ENCODE measurements around the gene PLAC8. TPM values are rescaled to one million over a fixed set of nuclear protein-coding genes. Genes with fewer than 3 reads are reported as not detected.
A peak's percentile ranks its signal among the peaks of the same experiment; 100 is the strongest.
"Not testable (repeated sequence)": the region's sequence is repeated elsewhere in the genome, so short reads cannot be mapped to it uniquely, and the experiment has no call there.

The PLAC8 gene
- total and polyA plus RNA-seq, 3 experiments from 2014 or later: 17.8 to 550 (median 19.7) TPM

DNA sequence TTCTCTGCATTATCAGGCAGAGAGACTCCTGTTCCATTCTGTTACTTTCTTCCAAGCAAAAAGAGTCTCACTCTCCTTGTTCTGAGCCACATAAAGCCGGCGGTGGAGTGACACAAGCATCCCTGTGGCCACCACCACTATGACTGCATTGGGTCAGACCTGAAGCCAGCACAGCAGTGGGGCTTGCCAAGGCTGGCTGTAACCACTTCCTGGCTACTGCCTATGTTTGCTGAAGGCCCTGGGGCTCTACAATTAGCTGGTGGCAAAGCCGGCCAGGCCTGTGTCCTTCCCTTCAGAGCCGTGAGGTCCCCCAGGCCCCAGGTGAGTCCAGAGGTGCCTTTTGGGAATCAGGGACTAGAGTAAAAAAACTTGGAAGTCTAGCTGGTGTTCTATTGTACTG, 31.8 kb downstream of the PLAC8 start:
- no peaks in the 10 kb centered on the region for H3K9me3 Mint-ChIP-seq
- ChIA-PET CTCF (interaction anchor here (0.9 to 4.7 kb wide), 5 partner anchors 11 to 202 kb away, joined by 3 to 19 read pairs (median 4); partner anchors contain the start of gene COQ2), POLR2A (no interaction called here)
- Histone ChIP-seq H3K4me3 (ENCODE audit: low read length) (no peak overlapping the region), H3K36me3 (ENCODE audit: insufficient read depth, low read length) (no peaks in the 10 kb centered on the region), H3K4me1 (ENCODE audit: insufficient read depth, low read length) (peaks cover 27% of the 10 kb centered on the region), H3K9me3 (ENCODE audit: low read length) (no peaks in the 10 kb centered on the region), H3K27me3 (ENCODE audit: insufficient read depth, low read length, poor library complexity, severe bottlenecking) (no peaks in the 10 kb centered on the region), H3K27ac (ENCODE audit: low read depth, low read length) (no peak overlapping the region)
- H3K4me3 Mint-ChIP-seq: no peak overlapping the region
- peaks cover under 1 to 20% (median 9%) of the 10 kb centered on the region in 3 donors for H3K36me3 Mint-ChIP-seq
- no peaks in the 10 kb centered on the region for H3K27me3 Mint-ChIP-seq
- peak overlapping the region in 6 of 8 donors; percentile 84 to 97 (median 92) for H3K27ac Mint-ChIP-seq
- no peak for DNase-seq
- peaks cover 32 to 39% (median 34%) of the 10 kb centered on the region in 3 donors for H3K4me1 Mint-ChIP-seq

DNA sequence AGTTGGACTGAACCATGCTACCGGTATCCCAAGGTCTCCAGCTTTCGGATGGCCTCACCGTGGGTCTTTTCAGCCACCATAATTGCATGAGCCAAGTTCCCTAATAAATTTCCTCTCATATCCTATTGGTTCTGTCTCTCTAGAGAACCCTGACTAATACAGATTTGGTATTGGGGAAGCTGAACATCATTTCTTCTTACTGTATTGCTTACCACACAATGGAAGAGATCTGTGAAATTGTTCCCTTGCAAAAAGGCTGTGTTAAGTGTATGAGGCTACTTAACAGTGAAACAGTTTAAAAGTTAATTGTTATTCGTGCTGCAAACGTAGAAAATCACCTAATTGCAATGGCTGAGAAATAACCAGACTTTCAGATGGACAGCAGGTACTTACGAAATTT, 34.0 kb downstream of the PLAC8 start:
- Histone ChIP-seq H3K9me3 (ENCODE audit: low read length) (no peaks in the 10 kb centered on the region), H3K27ac (ENCODE audit: low read depth, low read length) (no peak overlapping the region), H3K36me3 (ENCODE audit: insufficient read depth, low read length) (peaks cover 4% of the 10 kb centered on the region), H3K4me3 (ENCODE audit: low read length) (no peak overlapping the region), H3K4me1 (ENCODE audit: insufficient read depth, low read length) (peaks cover 27% of the 10 kb centered on the region), H3K27me3 (ENCODE audit: insufficient read depth, low read length, poor library complexity, severe bottlenecking) (no peaks in the 10 kb centered on the region)
- ChIA-PET CTCF (interaction anchor here (1.1 to 2.5 kb wide), 3 partner anchors 30 to 180 kb away, joined by 3 to 12 read pairs (median 6); no protein-coding TSS in a partner anchor), POLR2A (no interaction called here)
- DNase-seq: no peak
- H3K4me1 Mint-ChIP-seq: peaks cover 31 to 42% (median 34%) of the 10 kb centered on the region in 3 donors
- no peak overlapping the region for H3K4me3 Mint-ChIP-seq
- H3K27ac Mint-ChIP-seq: peak overlapping the region in 3 of 8 donors; percentile 35 to 58 (median 38)
- H3K9me3 Mint-ChIP-seq: no peaks in the 10 kb centered on the region
- no peaks in the 10 kb centered on the region for H3K27me3 Mint-ChIP-seq
- peaks cover 8 to 15% (median 14%) of the 10 kb centered on the region in 3 donors for H3K36me3 Mint-ChIP-seq

GRCh38 chr4:83075311-83076095, 39.0 kb downstream of the PLAC8 start:
- ChIA-PET POLR2A (interaction anchor here (1.3 to 2.0 kb wide), 2 partner anchors 9 to 185 kb away, joined by 5 to 9 read pairs; no protein-coding TSS in a partner anchor), CTCF (interaction anchor here (0.9 to 6.5 kb wide), 17 partner anchors 9 to 207 kb away, joined by 3 to 68 read pairs (median 5); partner anchors contain the start of gene COQ2)
- H3K4me1 Mint-ChIP-seq: peaks cover 6 to 16% (median 12%) of the 10 kb centered on the region in 3 donors
- no peaks in the 10 kb centered on the region for H3K27me3 Mint-ChIP-seq
- peaks cover 13 to 40% (median 14%) of the 10 kb centered on the region in 3 donors for H3K36me3 Mint-ChIP-seq
- Histone ChIP-seq H3K9me3 (ENCODE audit: low read length) (no peaks in the 10 kb centered on the region), H3K4me3 (ENCODE audit: low read length) (no peak overlapping the region), H3K27ac (ENCODE audit: low read depth, low read length) (no peak overlapping the region), H3K4me1 (ENCODE audit: insufficient read depth, low read length) (no peaks in the 10 kb centered on the region), H3K27me3 (ENCODE audit: insufficient read depth, low read length, poor library complexity, severe bottlenecking) (no peaks in the 10 kb centered on the region), H3K36me3 (ENCODE audit: insufficient read depth, low read length) (peaks cover 15% of the 10 kb centered on the region)
- no peak overlapping the region for H3K27ac Mint-ChIP-seq
- H3K9me3 Mint-ChIP-seq: no peaks in the 10 kb centered on the region
- no peak overlapping the region for H3K4me3 Mint-ChIP-seq
- no peak for DNase-seq

GRCh38 chr4:83074783-83075182, 39.7 kb downstream of the PLAC8 start:
- CTCF ChIA-PET: interaction anchor here (0.6 to 6.5 kb wide), 27 partner anchors 9 to 790 kb away, joined by 3 to 68 read pairs (median 5); partner anchors contain the start of gene COQ2
- peaks cover 6 to 16% (median 12%) of the 10 kb centered on the region in 3 donors for H3K4me1 Mint-ChIP-seq
- not testable (repeated sequence) for H3K4me3 ChIP-seq (ENCODE audit: low read length); H3K27me3 ChIP-seq (ENCODE audit: insufficient read depth, low read length, poor library complexity, severe bottlenecking); H3K9me3 ChIP-seq (ENCODE audit: low read length); H3K4me1 ChIP-seq (ENCODE audit: insufficient read depth, low read length); H3K27me3 Mint-ChIP-seq; H3K9me3 Mint-ChIP-seq; H3K27ac Mint-ChIP-seq; H3K27ac ChIP-seq (ENCODE audit: low read depth, low read length); DNase-seq
- peaks cover 18% of the 10 kb centered on the region for H3K36me3 ChIP-seq (ENCODE audit: insufficient read depth, low read length)
- H3K4me3 Mint-ChIP-seq: peak overlapping the region in 1 of 7 donors; percentile 51
- peaks cover 13 to 47% (median 22%) of the 10 kb centered on the region in 3 donors for H3K36me3 Mint-ChIP-seq
- POLR2A ChIA-PET: interaction anchor here (0.7 to 2.0 kb wide), 6 partner anchors 10 to 186 kb away, joined by 3 to 9 read pairs (median 4); no protein-coding TSS in a partner anchor

DNA sequence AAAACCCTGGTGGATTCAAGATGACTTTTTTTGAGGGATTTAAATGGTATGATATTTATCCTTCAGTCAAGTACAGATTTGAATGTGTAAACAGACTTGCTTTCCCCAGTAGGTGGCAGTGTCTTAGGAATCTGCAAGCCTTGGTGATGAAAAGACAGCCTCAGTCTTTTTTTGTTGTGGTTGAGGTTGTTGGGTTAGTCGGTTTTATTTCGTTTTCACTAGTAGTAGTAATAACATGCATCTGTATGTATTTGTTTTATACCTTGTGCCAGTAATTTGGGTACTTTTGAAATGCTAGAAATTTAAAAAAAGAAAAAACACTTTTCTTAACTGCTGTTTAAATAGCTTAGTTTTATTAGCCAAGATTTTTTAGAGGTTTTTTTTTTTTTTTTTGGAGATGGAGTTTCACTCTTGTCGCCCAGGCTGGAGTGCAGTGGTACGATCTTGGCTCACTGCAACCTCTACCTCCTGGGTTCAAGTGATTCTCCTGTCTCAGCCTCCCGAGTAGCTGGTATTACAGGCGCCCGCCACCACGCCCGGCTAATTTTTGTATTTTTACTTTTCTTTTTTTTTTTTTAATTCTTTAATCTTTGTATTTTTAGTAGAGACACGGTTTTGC, 40.3 kb downstream of the PLAC8 start:
- Histone ChIP-seq H3K27ac (ENCODE audit: low read depth, low read length) (no peak overlapping the region), H3K9me3 (ENCODE audit: low read length) (no peaks in the 10 kb centered on the region), H3K4me3 (ENCODE audit: low read length) (no peak overlapping the region), H3K36me3 (ENCODE audit: insufficient read depth, low read length) (peaks cover 19% of the 10 kb centered on the region), H3K27me3 (ENCODE audit: insufficient read depth, low read length, poor library complexity, severe bottlenecking) (no peaks in the 10 kb centered on the region), H3K4me1 (ENCODE audit: insufficient read depth, low read length) (no peaks in the 10 kb centered on the region)
- CTCF ChIA-PET: interaction anchor here (0.6 to 6.5 kb wide), 26 partner anchors 10 to 789 kb away, joined by 3 to 68 read pairs (median 5); partner anchors contain the start of gene COQ2
- peak overlapping the region in 7 of 8 donors; percentile 38 to 72 (median 66) for H3K27ac Mint-ChIP-seq
- peak; percentile 10 to 88 (median 71) for DNase-seq
- no peaks in the 10 kb centered on the region for H3K27me3 Mint-ChIP-seq
- H3K9me3 Mint-ChIP-seq: no peaks in the 10 kb centered on the region
- peaks cover 13 to 52% (median 23%) of the 10 kb centered on the region in 3 donors for H3K36me3 Mint-ChIP-seq
- peak overlapping the region; percentile 19 to 82 (median 75) for H3K4me3 Mint-ChIP-seq
- peaks cover 6 to 16% (median 12%) of the 10 kb centered on the region in 3 donors for H3K4me1 Mint-ChIP-seq
- POLR2A ChIA-PET: interaction anchor here (0.6 to 1.3 kb wide), 7 partner anchors 10 to 366 kb away, joined by 3 to 6 read pairs (median 4); no protein-coding TSS in a partner anchor

DNA sequence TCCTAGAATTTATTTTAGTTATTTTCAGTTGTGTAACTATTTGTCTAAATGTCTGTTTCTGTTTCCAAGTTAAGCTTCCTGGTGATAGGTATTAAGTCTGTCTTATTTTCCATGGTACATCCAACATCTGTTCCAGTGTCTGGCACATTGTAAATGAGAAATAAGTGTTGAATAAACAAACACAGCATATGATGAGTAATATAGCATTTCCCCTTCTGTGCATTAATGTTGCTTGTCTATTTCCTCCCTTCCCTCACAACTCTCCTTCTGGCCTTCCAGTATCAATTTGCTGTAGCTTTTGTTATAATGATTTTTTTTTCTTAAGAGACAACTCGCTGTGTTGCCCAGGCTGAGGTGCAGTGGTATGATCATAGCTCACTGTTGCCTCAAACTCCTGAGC, 43.4 kb downstream of the PLAC8 start:
- H3K4me1 Mint-ChIP-seq: peaks cover 6 to 8% (median 6%) of the 10 kb centered on the region in 3 donors
- no peaks in the 10 kb centered on the region for H3K27me3 Mint-ChIP-seq
- no peak overlapping the region for H3K4me3 ChIP-seq (ENCODE audit: low read length)
- no peak overlapping the region for H3K4me3 Mint-ChIP-seq
- H3K36me3 Mint-ChIP-seq: peaks cover 9 to 70% (median 26%) of the 10 kb centered on the region in 3 donors
- no peaks in the 10 kb centered on the region for H3K4me1 ChIP-seq (ENCODE audit: insufficient read depth, low read length)
- H3K27ac ChIP-seq (ENCODE audit: low read depth, low read length): no peak overlapping the region
- no peaks in the 10 kb centered on the region for H3K27me3 ChIP-seq (ENCODE audit: insufficient read depth, low read length, poor library complexity, severe bottlenecking)
- peaks cover 25% of the 10 kb centered on the region for H3K36me3 ChIP-seq (ENCODE audit: insufficient read depth, low read length)
- no peaks in the 10 kb centered on the region for H3K9me3 Mint-ChIP-seq
- CTCF ChIA-PET: interaction anchor here (0.8 to 6.5 kb wide), 6 partner anchors 12 to 191 kb away, joined by 3 to 68 read pairs (median 4); no protein-coding TSS in a partner anchor
- POLR2A ChIA-PET: no interaction called here
- H3K27ac Mint-ChIP-seq: peak overlapping the region in 5 of 8 donors; percentile 14 to 88 (median 37)
- H3K9me3 ChIP-seq (ENCODE audit: low read length): no peaks in the 10 kb centered on the region
- no peak for DNase-seq

DNA sequence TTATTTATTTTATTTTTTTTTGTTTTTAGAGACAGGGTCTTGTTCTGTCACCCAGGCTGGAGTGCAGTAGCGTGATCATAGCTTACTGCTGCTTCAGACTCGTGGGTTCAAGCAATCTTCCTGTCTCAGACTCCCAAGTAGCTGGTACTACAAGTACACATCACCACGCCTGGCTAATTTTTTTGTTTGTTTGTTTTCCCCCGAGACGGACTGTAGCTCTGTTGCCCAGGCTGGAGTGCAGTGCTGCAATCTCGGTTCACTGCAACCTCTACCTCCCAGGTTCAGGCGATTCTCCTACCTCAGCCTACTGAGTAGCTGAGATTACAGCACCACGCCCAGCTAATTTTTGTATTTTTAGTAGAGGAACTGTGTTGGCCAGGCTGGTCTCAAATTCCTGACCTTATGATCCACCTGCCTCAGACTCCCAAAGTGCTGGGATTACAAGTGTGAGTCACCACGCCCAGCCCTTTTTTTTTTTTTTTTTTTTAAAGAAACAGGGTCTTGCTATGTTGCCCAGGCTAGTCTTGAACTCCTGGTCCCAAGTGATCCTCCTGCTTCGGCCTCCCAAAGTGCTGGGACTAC, 47.4 kb downstream of the PLAC8 start:
- Mint-ChIP-seq H3K9me3 (no peaks in the 10 kb centered on the region), H3K4me1 (no peaks in the 10 kb centered on the region), H3K27ac (no peak overlapping the region), H3K36me3 (peaks cover 3 to 80% (median 26%) of the 10 kb centered on the region in 3 donors), H3K4me3 (no peak overlapping the region), H3K27me3 (no peaks in the 10 kb centered on the region)
- no peak for DNase-seq
- ChIA-PET POLR2A (no interaction called here), CTCF (interaction anchor here (1.1 to 1.6 kb wide), 2 partner anchors 193 to 214 kb away, joined by 3 to 6 read pairs; no protein-coding TSS in a partner anchor)
- H3K36me3 ChIP-seq (ENCODE audit: insufficient read depth, low read length): peaks cover 32% of the 10 kb centered on the region
- no peak overlapping the region for H3K27ac ChIP-seq (ENCODE audit: low read depth, low read length)
- H3K4me3 ChIP-seq (ENCODE audit: low read length): no peak overlapping the region
- H3K9me3 ChIP-seq (ENCODE audit: low read length): no peaks in the 10 kb centered on the region
- H3K27me3 ChIP-seq (ENCODE audit: insufficient read depth, low read length, poor library complexity, severe bottlenecking): no peaks in the 10 kb centered on the region
- no peaks in the 10 kb centered on the region for H3K4me1 ChIP-seq (ENCODE audit: insufficient read depth, low read length)
